ENCODE data around the gene PALLD.

GRCh38 chr4:168527560-168527959 is 30.7 kb downstream of the PALLD start:
- no peak for TF ChIP-seq GATA3 (IDR thresholded peaks at IDR 0.05; ENCODE audit: low read depth, low read length)
- TF ChIP-seq GATA2 (IDR thresholded peaks at IDR 0.05; ENCODE audit: low read depth, low read length) = no peak
